GM21737 (cell line): ENCODE data around the gene PACSIN2.
"Not testable (repeated sequence)": the region's sequence is repeated elsewhere in the genome, so short reads cannot be mapped to it uniquely, and the experiment has no call there.

Source experiments
- ATAC-seq: cut with Tn5 transposase; IDR thresholded peaks from one replicate; pipeline ENCODE4 v1.9.1; 2021; ENCODE audit warnings: mild to moderate bottlenecking, moderate library complexity; ENCODE audit not compliant: unreplicated experiment

PACSIN2 gene

GRCh38 chr22:42928969-42929837 is 85.7 kb downstream of the PACSIN2 start:
- no peak for ATAC-seq

- no peak for ATAC-seq
These were observed 87.0 kb downstream of the PACSIN2 start for GRCh38 chr22:42927966-42928365.

GRCh38 chr22:42926768-42927167 is 88.2 kb downstream of the PACSIN2 start:
- ATAC-seq: no peak

- ATAC-seq: no peak
These were observed 88.8 kb downstream of the PACSIN2 start for GRCh38 chr22:42926104-42926503.

- ATAC-seq: no peak
These were observed 89.4 kb downstream of the PACSIN2 start for GRCh38 chr22:42925598-42925997.

GRCh38 chr22:42925031-42925430 is 89.9 kb downstream of the PACSIN2 start:
- not testable (repeated sequence) for ATAC-seq

GRCh38 chr22:42924436-42924835 is 90.5 kb downstream of the PACSIN2 start:
- ATAC-seq: no peak

GRCh38 chr22:42922374-42923191 is 92.4 kb downstream of the PACSIN2 start:
- no peak for ATAC-seq

GRCh38 chr22:42920101-42920820 is 94.7 kb downstream of the PACSIN2 start:
- no peak for ATAC-seq

GRCh38 chr22:42919199-42919598 is 95.8 kb downstream of the PACSIN2 start:
- ATAC-seq: no peak

GRCh38 chr22:42918500-42918899 is 96.4 kb downstream of the PACSIN2 start:
- no peak for ATAC-seq

GRCh38 chr22:42917358-42917757 is 97.6 kb downstream of the PACSIN2 start:
- not testable (repeated sequence) for ATAC-seq

GRCh38 chr22:42915980-42916765 is 98.8 kb downstream of the PACSIN2 start:
- no peak for ATAC-seq

- no peak for ATAC-seq
These were observed 100.4 kb downstream of the PACSIN2 start for GRCh38 chr22:42914511-42915076.

- no peak for ATAC-seq
These were observed 101.0 kb downstream of the PACSIN2 start for GRCh38 chr22:42913874-42914510.

- ATAC-seq: no peak
These were observed 102.9 kb downstream of the PACSIN2 start for GRCh38 chr22:42912059-42912458.

- ATAC-seq: no peak
These were observed 104.6 kb downstream of the PACSIN2 start for GRCh38 chr22:42910221-42910942.

- no peak for ATAC-seq
These were observed 105.4 kb downstream of the PACSIN2 start for GRCh38 chr22:42909363-42910058.
